Inflammatory macrophage treated with lipopolysaccharide for 4 hours (primary cell): ENCODE results near the gene SPATA3.

Source experiments
- DNase-seq: peaks from one replicate; pipeline ENCODE4 v3.0.0-alpha.2; 2020

Gene SPATA3

GRCh38 chr2:231032575-231033140, 36.7 kb downstream of the SPATA3 start:
- DNase-seq = no peak

GRCh38 chr2:231033147-231034132, 37.5 kb downstream of the SPATA3 start:
- DNase-seq = no peak

- no peak for DNase-seq
Observed at GRCh38 chr2:231034291-231034882, 38.5 kb downstream of the SPATA3 start.

- DNase-seq = no peak
Observed at GRCh38 chr2:231036131-231036530, 40.2 kb downstream of the SPATA3 start.

- no peak for DNase-seq
Observed at GRCh38 chr2:231036578-231037106, 40.7 kb downstream of the SPATA3 start.

GRCh38 chr2:231037202-231037730, 41.3 kb downstream of the SPATA3 start, which contains the start of gene C2orf72:
Gene C2orf72, plus strand, starts transcription at chr2:231037523. Its CDS starts 43 bp downstream, at chr2:231037566.
- no peak for DNase-seq

GRCh38 chr2:231037731-231038482, 42.0 kb downstream of the SPATA3 start:
- DNase-seq = no peak

GRCh38 chr2:231038483-231039293, 42.8 kb downstream of the SPATA3 start:
- DNase-seq = no peak

GRCh38 chr2:231039294-231039664, 43.4 kb downstream of the SPATA3 start:
- no peak for DNase-seq

GRCh38 chr2:231039821-231040364, 44.0 kb downstream of the SPATA3 start:
- DNase-seq = no peak

- DNase-seq = no peak
Observed at GRCh38 chr2:231041061-231041689, 45.3 kb downstream of the SPATA3 start.

GRCh38 chr2:231043796-231044195, 47.9 kb downstream of the SPATA3 start:
- no peak for DNase-seq

- no peak for DNase-seq
Observed at GRCh38 chr2:231046916-231047273, 51.0 kb downstream of the SPATA3 start.

- DNase-seq = no peak
Observed at GRCh38 chr2:231047274-231047922, 51.5 kb downstream of the SPATA3 start.

GRCh38 chr2:231047923-231048915, 52.3 kb downstream of the SPATA3 start:
- DNase-seq = no peak

GRCh38 chr2:231049286-231050017, 53.5 kb downstream of the SPATA3 start:
- DNase-seq = no peak

- DNase-seq = no peak
Observed at GRCh38 chr2:231050018-231050901, 54.3 kb downstream of the SPATA3 start.
